Cardiac muscle cell (in vitro differentiated cells and primary cell): ENCODE data around the gene ADGRB2. TPM values are rescaled to one million over a fixed set of nuclear protein-coding genes. Genes with fewer than 3 reads are reported as not detected.

ENCODE experiments used
- DNase-seq, 2 donors: peaks; one replicate each; pipeline versions ENCODE4 v3.0.0 to v3.0.0-alpha.2; 2010 to 2017; ENCODE audit warnings: low read depth in 1 of 2, low spot score in 1 of 2
- H3K27ac ChIP-seq: fragments of 200-600 bp; sonication (generic); 2 replicates; pipeline ENCODE4 v1.5.1; 2016
- H3K27me3 ChIP-seq: fragments of 200-600 bp; sonication (generic); 2 replicates; pipeline ENCODE4 v1.6.0; 2016; ENCODE audit warnings: control low read depth
- H3K36me3 ChIP-seq: fragments of 200-600 bp; sonication (generic); 2 replicates; pipeline ENCODE4 v1.5.1; 2016; ENCODE audit warnings: control low read depth
- H3K4me1 ChIP-seq: fragments of 200-600 bp; sonication (generic); 2 replicates; pipeline ENCODE4 v1.8.1; 2017; ENCODE audit warnings: low read depth, mild to moderate bottlenecking, mixed run types
- H3K4me3 ChIP-seq: fragments of 200-600 bp; sonication (generic); 2 replicates; pipeline ENCODE4 v1.5.1; 2016; ENCODE audit warnings: mild to moderate bottlenecking
- H3K9me3 ChIP-seq: fragments of 200-600 bp; sonication (generic); 2 replicates; pipeline ENCODE4 v1.5.1; 2017; ENCODE audit warnings: low read depth, mild to moderate bottlenecking, control low read depth
- CTCF ChIP-seq: IDR thresholded peaks from 2 replicates; pipeline ENCODE4 v1.5.1; 2012; ENCODE audit warnings: low read depth, mild to moderate bottlenecking, low read length
- polyA plus RNA-seq: library from polyadenylated mRNA; unstranded; fragments of >200 nt; fragmentation: Nextera tagmentation; extraction: Ambion mirVana; gene quantifications from 2 replicates; pipeline ENCODE4 v1.2.1, GENCODE V29; 2016
- total RNA-seq: library from RNA; depleted of rRNA; stranded (reverse); fragments of >200 nt; gene quantifications from 2 replicates; pipeline ENCODE4 v1.2.3, GENCODE V29; 2016

The ADGRB2 gene
- total and polyA plus RNA-seq, 2 experiments from 2014 or later: 95.0 to 309 TPM

DNA sequence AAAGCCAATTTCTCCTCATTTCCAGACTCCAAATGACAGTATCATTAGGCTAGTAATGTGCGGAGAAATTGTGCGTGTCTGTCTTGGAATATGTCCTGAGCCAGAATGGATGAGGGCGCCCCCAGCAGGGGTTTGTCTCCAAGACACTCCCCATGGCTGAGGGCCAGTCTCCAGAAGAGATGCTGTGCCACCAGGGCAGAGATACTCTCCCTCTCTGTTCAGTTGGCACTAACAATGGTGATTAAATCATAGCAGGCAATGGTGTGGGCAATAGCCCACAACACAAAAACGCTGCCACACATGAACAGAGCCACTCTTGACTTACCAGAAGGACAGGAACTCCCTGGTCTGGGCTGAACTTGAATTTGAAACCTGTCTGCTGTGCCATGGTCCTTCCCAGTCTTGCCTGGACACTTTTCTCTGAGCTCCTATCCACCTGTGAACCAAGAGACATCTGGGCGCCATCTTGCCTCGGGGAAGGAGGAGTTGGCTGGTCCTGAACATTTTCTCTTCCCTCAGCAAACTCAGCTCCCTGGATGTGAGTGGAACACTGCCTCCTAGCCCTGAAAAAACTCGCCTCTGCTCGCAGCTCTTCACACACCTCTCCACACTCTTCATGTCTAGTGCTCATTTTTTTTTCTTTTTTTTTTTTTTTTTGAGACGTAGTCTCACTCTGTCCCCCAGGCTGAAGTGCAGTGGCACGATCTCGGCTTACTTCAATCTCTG lies 14.8 kb upstream of the ADGRB2 start:
- Histone ChIP-seq H3K27ac (no peak overlapping the region), H3K4me3 (no peak overlapping the region), H3K9me3 (no peaks in the 10 kb centered on the region), H3K36me3 (no peaks in the 10 kb centered on the region), H3K4me1 (peaks cover 34% of the 10 kb centered on the region), H3K27me3 (peaks cover 14% of the 10 kb centered on the region)
- no peak for TF ChIP-seq CTCF
- no peak for DNase-seq

GRCh38 chr1:31776516-31776915 lies 12.4 kb upstream of the ADGRB2 start:
- no peaks in the 10 kb centered on the region for H3K9me3 ChIP-seq
- H3K4me1 ChIP-seq: peaks cover 28% of the 10 kb centered on the region
- H3K4me3 ChIP-seq: no peak overlapping the region
- no peak for DNase-seq
- no peak for TF ChIP-seq CTCF
- H3K36me3 ChIP-seq: no peaks in the 10 kb centered on the region
- H3K27ac ChIP-seq: no peak overlapping the region
- peaks cover 37% of the 10 kb centered on the region for H3K27me3 ChIP-seq

DNA sequence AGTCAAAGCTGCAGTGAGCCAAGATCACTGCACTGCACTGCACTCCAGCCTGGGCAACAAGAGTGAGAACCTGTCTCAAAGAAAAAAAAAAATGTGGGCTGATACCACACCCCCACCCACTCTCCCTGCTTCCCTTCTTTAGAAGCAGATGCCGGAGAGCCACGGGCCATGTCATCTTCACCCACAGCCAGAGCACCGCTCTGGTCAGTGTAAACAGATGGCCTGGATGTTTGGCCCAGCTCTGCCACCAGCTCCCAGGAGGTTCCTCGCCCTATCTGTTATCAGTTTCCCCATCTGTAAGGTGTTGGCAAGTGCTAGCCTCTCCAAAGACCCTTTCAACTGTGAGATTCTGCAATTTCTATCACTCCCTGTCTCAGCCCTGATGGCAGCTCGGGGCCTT lies 11.9 kb upstream of the ADGRB2 start:
- TF ChIP-seq CTCF: no peak
- Histone ChIP-seq H3K9me3 (no peaks in the 10 kb centered on the region), H3K36me3 (no peaks in the 10 kb centered on the region), H3K27me3 (peaks cover 37% of the 10 kb centered on the region), H3K4me1 (peaks cover 24% of the 10 kb centered on the region), H3K27ac (no peak overlapping the region), H3K4me3 (no peak overlapping the region)
- no peak for DNase-seq

DNA sequence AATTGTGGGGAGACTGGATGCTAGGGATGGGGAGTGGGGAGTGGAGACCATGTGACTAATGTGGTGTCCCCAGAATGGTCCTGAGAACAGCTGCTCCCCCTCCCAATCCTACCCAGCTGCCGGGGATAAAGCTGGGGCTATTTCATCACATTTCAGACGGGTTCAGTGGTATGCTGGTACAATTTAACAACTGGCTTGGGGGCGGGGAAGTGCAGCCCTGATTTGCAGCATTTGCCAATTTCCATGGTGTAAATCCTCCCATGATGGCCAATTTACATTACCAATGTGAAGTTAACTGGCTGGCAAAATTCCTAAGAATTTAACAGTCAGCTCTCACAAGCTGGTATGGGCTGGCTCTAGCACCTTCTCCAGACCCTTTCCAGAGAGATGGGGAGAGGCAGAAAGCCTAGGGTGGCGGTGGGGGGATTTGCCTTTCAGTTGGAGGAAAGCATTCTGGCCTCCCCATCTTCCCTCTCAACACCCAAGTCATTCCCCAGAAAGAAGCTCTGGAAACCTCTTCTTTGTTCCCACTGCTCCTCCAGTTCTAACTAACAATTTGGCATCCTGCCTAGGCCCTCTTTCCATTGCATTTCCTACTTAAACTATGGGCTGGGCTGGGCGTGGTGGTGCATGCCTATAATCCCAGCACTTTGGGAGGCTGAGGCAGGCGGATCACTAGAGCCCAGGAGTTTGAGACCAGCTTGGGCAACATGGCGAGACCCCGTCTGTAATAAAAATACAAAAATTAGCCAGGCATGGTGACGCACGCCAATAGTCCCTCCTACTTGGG lies 11.3 kb upstream of the ADGRB2 start:
- peaks cover 37% of the 10 kb centered on the region for H3K27me3 ChIP-seq
- no peak overlapping the region for H3K27ac ChIP-seq
- no peaks in the 10 kb centered on the region for H3K36me3 ChIP-seq
- H3K4me1 ChIP-seq: peaks cover 26% of the 10 kb centered on the region
- H3K9me3 ChIP-seq: no peaks in the 10 kb centered on the region
- TF ChIP-seq CTCF: no peak
- H3K4me3 ChIP-seq: no peak overlapping the region
- DNase-seq: peak in 1 of 2 donors; percentile 40

GRCh38 chr1:31774495-31774894 lies 10.4 kb upstream of the ADGRB2 start:
- Histone ChIP-seq H3K4me3 (no peak overlapping the region), H3K36me3 (no peaks in the 10 kb centered on the region), H3K27me3 (peaks cover 37% of the 10 kb centered on the region), H3K27ac (no peak overlapping the region), H3K9me3 (no peaks in the 10 kb centered on the region), H3K4me1 (peaks cover 31% of the 10 kb centered on the region)
- no peak for TF ChIP-seq CTCF
- no peak for DNase-seq
